ENCODE data around the gene SNTB2. TPM values are rescaled to one million over a fixed set of nuclear protein-coding genes. Genes with fewer than 3 reads are reported as not detected.

The SNTB2 gene
- total and polyA plus RNA-seq, 2 of the 8 experiments (the other 6 are each of a cell fraction or from before 2014, with no cell fraction given) = 6.0 to 16.1 TPM

DNA sequence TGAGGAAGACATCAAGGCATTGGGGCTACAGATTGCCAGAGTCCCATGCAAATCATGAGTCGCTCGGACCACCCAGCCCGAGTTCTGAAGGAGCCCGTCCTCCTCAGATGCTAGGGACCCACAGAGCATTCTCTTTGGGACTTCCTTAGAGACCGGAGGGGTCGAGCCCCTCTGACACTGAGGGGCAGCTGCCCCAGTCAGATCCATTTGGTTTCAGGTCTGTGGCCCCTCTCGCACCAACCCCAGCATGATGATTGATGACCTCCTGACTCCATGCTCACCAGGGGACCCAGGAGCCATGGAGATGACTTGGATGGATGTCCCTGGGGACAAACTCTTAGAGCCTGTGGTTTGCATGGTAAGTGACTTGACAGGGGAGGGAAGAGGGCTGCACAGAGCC, 135.4 kb downstream of the SNTB2 start (continued):
- no peak for TF ChIP-seq SIRT6 (IDR thresholded peaks at IDR 0.05; ENCODE audit: low read length)
